ENCODE data around the gene GLE1.

GLE1 gene

GRCh38 chr9:128558431-128559310 is 54.2 kb downstream of the GLE1 start:
- ChIA-PET POLR2A (interaction anchor here (0.6 kb wide), 1 partner anchor 377 kb away, joined by 4 read pairs; no protein-coding TSS in a partner anchor), CTCF (no interaction called here)
- no peak for TF ChIP-seq CTCF (IDR thresholded peaks at IDR 0.05; ENCODE audit: control extremely low read depth, extremely low read depth, low read depth, missing control alignments)
- DNase-seq (ENCODE audit: extremely low spot score), result peak; percentile 75

GRCh38 chr9:128565578-128565977 is 61.1 kb downstream of the GLE1 start:
- ChIA-PET CTCF (interaction anchor here (0.9 to 1.4 kb wide), 3 partner anchors 13 to 25 kb away, joined by 3 to 4 read pairs (median 3); no protein-coding TSS in a partner anchor), POLR2A (interaction anchor here (1.2 to 1.3 kb wide), 2 partner anchors 13 to 68 kb away, joined by 3 to 8 read pairs; partner anchors contain the start of gene SPTAN1)
- no peak for DNase-seq (ENCODE audit: extremely low spot score)
- TF ChIP-seq CTCF (IDR thresholded peaks at IDR 0.05; ENCODE audit: control extremely low read depth, extremely low read depth, low read depth, missing control alignments), result no peak

- POLR2A ChIA-PET, result interaction anchor here (1.2 kb wide), 1 partner anchor 16 kb away, joined by 3 read pairs; the partner anchor contains the start of gene SPTAN1
- DNase-seq (ENCODE audit: extremely low spot score), result no peak
- TF ChIP-seq CTCF (IDR thresholded peaks at IDR 0.05; ENCODE audit: control extremely low read depth, extremely low read depth, low read depth, missing control alignments), result no peak
- CTCF ChIA-PET, result interaction anchor here (0.9 to 1.4 kb wide), 2 partner anchors 11 to 47 kb away, joined by 3 read pairs; no protein-coding TSS in a partner anchor
These were observed 64.1 kb downstream of the GLE1 start for GRCh38 chr9:128568470-128569078.

- no peak for TF ChIP-seq CTCF (IDR thresholded peaks at IDR 0.05; ENCODE audit: control extremely low read depth, extremely low read depth, low read depth, missing control alignments)
- CTCF ChIA-PET, result interaction anchor here (1.6 kb wide), 1 partner anchor 20 kb away, joined by 3 read pairs; no protein-coding TSS in a partner anchor
- POLR2A ChIA-PET, result no interaction called here
- DNase-seq (ENCODE audit: extremely low spot score), result no peak
These were observed 71.0 kb downstream of the GLE1 start for GRCh38 chr9:128575469-128575868.

GRCh38 chr9:128575916-128576315 is 71.4 kb downstream of the GLE1 start:
- ChIA-PET CTCF (interaction anchor here (1.6 kb wide), 1 partner anchor 20 kb away, joined by 3 read pairs; no protein-coding TSS in a partner anchor), POLR2A (interaction anchor here (0.6 kb wide), 1 partner anchor 92 kb away, joined by 3 read pairs; no protein-coding TSS in a partner anchor)
- no peak for TF ChIP-seq CTCF (IDR thresholded peaks at IDR 0.05; ENCODE audit: control extremely low read depth, extremely low read depth, low read depth, missing control alignments)
- DNase-seq (ENCODE audit: extremely low spot score), result no peak

GRCh38 chr9:128577206-128577605 is 72.7 kb downstream of the GLE1 start:
- POLR2A ChIA-PET, result no interaction called here
- DNase-seq (ENCODE audit: extremely low spot score), result no peak
- no peak for TF ChIP-seq CTCF (IDR thresholded peaks at IDR 0.05; ENCODE audit: control extremely low read depth, extremely low read depth, low read depth, missing control alignments)
- CTCF ChIA-PET, result interaction anchor here (2.8 kb wide), 1 partner anchor 32 kb away, joined by 10 read pairs; no protein-coding TSS in a partner anchor
